Measurements from ENCODE around the gene TFIP11.

Gene TFIP11

DNA sequence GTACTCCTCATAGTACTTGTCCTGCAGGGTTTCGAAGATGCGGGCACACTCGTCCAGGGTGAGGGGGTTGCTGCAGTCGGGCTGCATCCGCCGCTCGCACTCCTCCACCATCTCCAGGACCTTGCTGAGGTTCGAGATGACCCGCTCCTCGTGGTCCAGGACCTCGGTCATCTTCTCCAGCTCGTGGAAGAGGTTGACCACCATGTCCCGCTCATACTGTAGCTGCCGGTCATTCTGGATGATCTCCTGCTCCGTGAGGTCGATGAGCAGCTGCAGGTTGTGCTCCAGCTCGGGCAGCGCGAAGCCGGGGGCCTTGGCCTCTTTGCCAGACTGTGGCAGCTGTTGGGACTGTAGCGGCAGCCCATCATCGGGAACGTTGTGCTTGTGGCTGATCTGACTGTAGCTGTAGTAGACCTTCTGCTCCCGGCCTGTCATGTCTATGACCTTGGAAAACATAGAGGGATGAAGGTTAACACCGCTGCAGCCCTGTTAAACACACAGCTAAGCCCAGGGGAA, 13.0 kb downstream of the TFIP11 start:
- Histone ChIP-seq H3K27ac (replicated peaks) (no peak overlapping the region), H3K4me3 (replicated peaks; ENCODE audit: insufficient read depth, low read length) (no peak overlapping the region), H3K27me3 (ENCODE audit: insufficient read depth, poor library complexity, severe bottlenecking) (no peaks in the 10 kb centered on the region)
- TF ChIP-seq POLR2AphosphoS5 (IDR thresholded peaks at IDR 0.05; ENCODE audit: low read depth) (no peak), GABPA (IDR thresholded peaks at IDR 0.05; ENCODE audit: low read depth) (no peak), SPI1 (IDR thresholded peaks at IDR 0.05; ENCODE audit: borderline replicate concordance, low read depth) (no peak)
- TF ChIP-seq, protein P1, sequence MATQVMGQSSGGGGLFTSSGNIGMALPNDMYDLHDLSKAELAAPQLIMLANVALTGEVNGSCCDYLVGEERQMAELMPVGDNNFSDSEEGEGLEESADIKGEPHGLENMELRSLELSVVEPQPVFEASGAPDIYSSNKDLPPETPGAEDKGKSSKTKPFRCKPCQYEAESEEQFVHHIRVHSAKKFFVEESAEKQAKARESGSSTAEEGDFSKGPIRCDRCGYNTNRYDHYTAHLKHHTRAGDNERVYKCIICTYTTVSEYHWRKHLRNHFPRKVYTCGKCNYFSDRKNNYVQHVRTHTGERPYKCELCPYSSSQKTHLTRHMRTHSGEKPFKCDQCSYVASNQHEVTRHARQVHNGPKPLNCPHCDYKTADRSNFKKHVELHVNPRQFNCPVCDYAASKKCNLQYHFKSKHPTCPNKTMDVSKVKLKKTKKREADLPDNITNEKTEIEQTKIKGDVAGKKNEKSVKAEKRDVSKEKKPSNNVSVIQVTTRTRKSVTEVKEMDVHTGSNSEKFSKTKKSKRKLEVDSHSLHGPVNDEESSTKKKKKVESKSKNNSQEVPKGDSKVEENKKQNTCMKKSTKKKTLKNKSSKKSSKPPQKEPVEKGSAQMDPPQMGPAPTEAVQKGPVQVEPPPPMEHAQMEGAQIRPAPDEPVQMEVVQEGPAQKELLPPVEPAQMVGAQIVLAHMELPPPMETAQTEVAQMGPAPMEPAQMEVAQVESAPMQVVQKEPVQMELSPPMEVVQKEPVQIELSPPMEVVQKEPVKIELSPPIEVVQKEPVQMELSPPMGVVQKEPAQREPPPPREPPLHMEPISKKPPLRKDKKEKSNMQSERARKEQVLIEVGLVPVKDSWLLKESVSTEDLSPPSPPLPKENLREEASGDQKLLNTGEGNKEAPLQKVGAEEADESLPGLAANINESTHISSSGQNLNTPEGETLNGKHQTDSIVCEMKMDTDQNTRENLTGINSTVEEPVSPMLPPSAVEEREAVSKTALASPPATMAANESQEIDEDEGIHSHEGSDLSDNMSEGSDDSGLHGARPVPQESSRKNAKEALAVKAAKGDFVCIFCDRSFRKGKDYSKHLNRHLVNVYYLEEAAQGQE (IDR thresholded peaks at IDR 0.05; ENCODE audit: insufficient replicate concordance, low read depth), result no peak
- TF ChIP-seq, protein P2, sequence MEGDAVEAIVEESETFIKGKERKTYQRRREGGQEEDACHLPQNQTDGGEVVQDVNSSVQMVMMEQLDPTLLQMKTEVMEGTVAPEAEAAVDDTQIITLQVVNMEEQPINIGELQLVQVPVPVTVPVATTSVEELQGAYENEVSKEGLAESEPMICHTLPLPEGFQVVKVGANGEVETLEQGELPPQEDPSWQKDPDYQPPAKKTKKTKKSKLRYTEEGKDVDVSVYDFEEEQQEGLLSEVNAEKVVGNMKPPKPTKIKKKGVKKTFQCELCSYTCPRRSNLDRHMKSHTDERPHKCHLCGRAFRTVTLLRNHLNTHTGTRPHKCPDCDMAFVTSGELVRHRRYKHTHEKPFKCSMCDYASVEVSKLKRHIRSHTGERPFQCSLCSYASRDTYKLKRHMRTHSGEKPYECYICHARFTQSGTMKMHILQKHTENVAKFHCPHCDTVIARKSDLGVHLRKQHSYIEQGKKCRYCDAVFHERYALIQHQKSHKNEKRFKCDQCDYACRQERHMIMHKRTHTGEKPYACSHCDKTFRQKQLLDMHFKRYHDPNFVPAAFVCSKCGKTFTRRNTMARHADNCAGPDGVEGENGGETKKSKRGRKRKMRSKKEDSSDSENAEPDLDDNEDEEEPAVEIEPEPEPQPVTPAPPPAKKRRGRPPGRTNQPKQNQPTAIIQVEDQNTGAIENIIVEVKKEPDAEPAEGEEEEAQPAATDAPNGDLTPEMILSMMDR (IDR thresholded peaks at IDR 0.05; ENCODE audit: insufficient read depth, low read length), result no peak
- no peak for DNase-seq (ENCODE audit: low read depth in 1 of 2, low spot score in 1 of 2)

DNA sequence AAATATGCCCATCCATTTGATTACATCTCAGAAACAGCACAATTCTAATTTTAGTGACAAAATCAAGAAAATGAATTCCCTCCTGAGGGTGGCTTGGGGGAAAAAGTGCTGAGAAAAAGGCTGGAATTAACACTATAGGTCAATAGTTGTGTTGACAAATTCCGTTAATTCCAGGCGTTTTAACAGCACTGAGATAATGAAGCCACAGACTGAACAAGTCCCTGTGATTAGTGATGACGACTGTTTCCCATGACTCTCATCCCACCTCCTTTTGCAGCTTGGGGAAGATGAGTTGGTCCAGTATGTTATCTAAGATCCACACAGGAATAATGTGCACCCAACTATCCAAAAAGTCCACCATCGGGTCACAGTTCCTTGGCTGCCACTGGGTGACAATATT, 15.8 kb downstream of the TFIP11 start:
- Histone ChIP-seq H3K27me3 (ENCODE audit: insufficient read depth, poor library complexity, severe bottlenecking) (no peaks in the 10 kb centered on the region), H3K4me3 (replicated peaks; ENCODE audit: insufficient read depth, low read length) (no peak overlapping the region), H3K27ac (replicated peaks) (no peak overlapping the region)
- TF ChIP-seq, protein P1 (IDR thresholded peaks at IDR 0.05; ENCODE audit: insufficient replicate concordance, low read depth), result no peak
- TF ChIP-seq GABPA (IDR thresholded peaks at IDR 0.05; ENCODE audit: low read depth) (no peak), POLR2AphosphoS5 (IDR thresholded peaks at IDR 0.05; ENCODE audit: low read depth) (no peak), SPI1 (IDR thresholded peaks at IDR 0.05; ENCODE audit: borderline replicate concordance, low read depth) (no peak)
- TF ChIP-seq, protein P2 (IDR thresholded peaks at IDR 0.05; ENCODE audit: insufficient read depth, low read length), result no peak
- DNase-seq (ENCODE audit: low read depth in 1 of 2, low spot score in 1 of 2), result no peak

DNA sequence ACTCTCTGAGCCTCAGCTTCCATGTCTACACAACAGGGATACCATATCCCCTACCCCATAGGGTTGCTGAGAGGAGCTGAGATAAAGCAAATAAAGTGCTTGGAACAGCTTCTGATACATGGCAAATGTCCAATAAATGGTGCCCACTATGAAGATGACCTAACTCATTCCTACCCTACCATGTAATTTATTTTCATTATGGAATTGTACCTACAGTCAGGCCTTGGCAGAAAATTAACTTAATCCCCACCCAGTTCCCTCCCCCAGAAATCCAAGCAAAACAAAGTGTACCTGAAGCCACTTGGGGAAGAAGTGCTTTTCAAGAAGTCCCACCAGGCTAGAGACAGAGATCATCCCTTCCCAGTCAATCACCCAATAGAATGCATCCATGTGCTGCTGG, 17.8 kb downstream of the TFIP11 start:
- no peak overlapping the region for H3K27ac ChIP-seq (replicated peaks)
- H3K27me3 ChIP-seq (ENCODE audit: insufficient read depth, poor library complexity, severe bottlenecking), result no peaks in the 10 kb centered on the region
- TF ChIP-seq, protein P2 (IDR thresholded peaks at IDR 0.05; ENCODE audit: insufficient read depth, low read length), result no peak
- no peak for TF ChIP-seq GABPA (IDR thresholded peaks at IDR 0.05; ENCODE audit: low read depth)
- TF ChIP-seq, protein P1 (IDR thresholded peaks at IDR 0.05; ENCODE audit: insufficient replicate concordance, low read depth), result no peak
- no peak for TF ChIP-seq POLR2AphosphoS5 (IDR thresholded peaks at IDR 0.05; ENCODE audit: low read depth)
- no peak for TF ChIP-seq SPI1 (IDR thresholded peaks at IDR 0.05; ENCODE audit: borderline replicate concordance, low read depth)
- no peak overlapping the region for H3K4me3 ChIP-seq (replicated peaks; ENCODE audit: insufficient read depth, low read length)
- DNase-seq (ENCODE audit: low read depth in 1 of 2, low spot score in 1 of 2), result no peak

All from HL-60 (cell line).